RKO (cell line): ENCODE measurements around the gene RNF187.

ENCODE experiments used
- DNase-seq: peaks from one replicate; pipeline ENCODE4 v3.0.0-alpha.2; 2016; ENCODE audit warnings: low spot score

Gene RNF187

GRCh38 chr1:228511546-228512445 lies 24.6 kb downstream of the RNF187 start:
- no peak for DNase-seq

GRCh38 chr1:228512781-228513198 lies 25.6 kb downstream of the RNF187 start:
- DNase-seq = no peak

- no peak for DNase-seq
Observed at GRCh38 chr1:228513236-228513900, 26.2 kb downstream of the RNF187 start.

DNA sequence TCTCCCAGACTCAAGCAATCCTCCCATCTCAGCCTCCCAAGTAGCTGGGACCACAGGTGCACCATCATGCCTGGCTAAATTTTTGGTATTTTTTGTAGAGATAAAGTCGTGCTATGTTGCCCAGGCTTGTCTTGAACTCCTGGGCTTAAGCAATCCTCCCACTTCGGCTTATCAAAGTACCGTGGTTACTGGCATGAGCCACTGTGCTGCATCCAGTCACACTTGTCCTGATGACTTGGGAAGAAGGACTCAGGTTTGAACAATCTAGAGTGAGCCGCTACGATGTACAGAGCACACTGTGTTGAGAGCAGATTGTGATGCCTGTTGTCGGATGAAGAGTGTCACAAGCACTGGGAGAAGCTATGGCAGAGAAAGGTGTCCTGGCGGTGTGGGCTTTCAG lies 27.2 kb downstream of the RNF187 start:
- no peak for DNase-seq

DNA sequence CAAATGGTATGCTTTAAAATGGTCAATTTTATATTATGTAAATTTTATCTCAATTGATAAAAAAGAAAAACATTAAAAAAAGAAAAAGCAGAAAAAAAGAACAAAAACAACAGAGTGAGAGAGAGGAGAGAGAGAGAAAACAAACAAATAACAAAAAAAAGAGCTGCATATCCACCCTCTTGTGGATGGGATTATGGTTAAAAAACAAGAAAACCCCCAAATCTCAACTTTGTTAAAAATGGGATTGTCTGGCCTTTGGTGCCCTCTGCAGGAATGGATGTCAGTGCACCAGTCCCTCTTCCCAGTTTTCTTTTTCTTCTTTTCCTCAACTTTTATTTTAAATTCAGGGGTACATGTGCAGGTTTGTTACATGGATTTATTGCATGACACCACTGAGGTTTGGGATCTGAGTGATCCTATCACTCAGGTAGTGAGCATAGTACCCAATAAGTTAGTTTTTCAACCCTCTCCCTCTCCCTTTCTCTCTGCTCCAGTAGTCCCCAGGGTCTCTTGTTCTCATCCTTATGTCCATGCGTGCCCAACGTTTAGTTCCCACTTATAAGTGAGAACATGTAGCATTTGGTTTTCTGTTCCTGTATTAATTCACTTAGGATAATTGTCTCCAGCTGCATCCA lies 28.1 kb downstream of the RNF187 start:
- DNase-seq = peak; percentile 62

GRCh38 chr1:228517655-228518054 lies 30.5 kb downstream of the RNF187 start:
- no peak for DNase-seq

- DNase-seq = no peak
Observed at GRCh38 chr1:228527596-228527995, 40.4 kb downstream of the RNF187 start.

GRCh38 chr1:228528612-228529011 lies 41.4 kb downstream of the RNF187 start:
- DNase-seq = no peak

DNA sequence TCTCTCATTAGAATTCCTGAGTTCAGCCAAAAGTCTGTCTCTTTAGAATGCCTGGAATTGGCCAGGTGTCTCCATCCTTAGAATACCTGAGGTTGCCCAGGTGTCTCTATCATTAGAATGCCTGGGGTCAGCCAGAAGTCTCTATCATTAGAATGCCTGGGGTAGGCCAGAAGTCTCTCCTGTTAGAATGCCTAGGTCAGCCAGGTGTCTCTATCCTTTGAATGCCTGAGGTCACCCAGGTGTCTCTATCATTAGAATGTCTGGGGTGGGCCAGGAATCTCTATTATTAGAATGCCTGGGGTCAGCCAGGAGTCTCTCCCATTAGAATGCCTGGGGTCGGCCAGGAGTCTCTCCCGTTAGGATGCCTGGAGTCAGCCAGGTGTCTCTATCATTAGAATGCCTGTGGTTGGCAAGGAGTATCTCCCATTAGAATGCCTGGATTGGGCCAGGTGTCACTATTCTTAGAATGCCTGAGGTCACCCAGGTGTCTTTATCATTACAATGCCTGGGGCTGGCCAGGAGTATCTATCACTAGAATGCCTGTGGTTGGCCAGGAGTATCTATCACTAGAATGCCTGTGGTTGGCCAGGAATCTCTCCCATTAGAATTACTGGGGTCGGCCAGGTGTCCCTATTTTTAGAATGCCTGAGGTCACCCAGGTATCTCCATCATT lies 43.0 kb downstream of the RNF187 start:
- DNase-seq = no peak

GRCh38 chr1:228530951-228531731 lies 44.0 kb downstream of the RNF187 start:
- no peak for DNase-seq

DNA sequence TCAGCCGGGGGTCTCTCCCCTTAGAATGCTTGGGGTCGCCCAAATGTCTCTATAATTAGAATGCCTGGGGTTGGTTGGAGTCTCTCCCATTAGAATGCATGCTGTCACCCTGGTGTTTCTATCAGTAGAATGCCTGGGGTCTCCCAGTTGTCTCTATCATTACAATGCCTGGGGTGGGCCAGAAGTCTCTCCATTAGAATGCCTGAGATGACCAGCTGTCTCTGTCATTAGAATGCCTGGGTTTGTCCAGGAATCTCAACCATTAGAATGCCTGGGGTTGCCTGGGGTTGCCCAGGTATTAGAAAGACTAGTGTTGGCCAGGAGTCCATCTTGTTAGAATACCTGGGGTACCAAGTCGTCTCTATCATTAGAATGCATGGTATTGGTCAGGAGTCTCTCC lies 51.6 kb downstream of the RNF187 start:
- no peak for DNase-seq

DNA sequence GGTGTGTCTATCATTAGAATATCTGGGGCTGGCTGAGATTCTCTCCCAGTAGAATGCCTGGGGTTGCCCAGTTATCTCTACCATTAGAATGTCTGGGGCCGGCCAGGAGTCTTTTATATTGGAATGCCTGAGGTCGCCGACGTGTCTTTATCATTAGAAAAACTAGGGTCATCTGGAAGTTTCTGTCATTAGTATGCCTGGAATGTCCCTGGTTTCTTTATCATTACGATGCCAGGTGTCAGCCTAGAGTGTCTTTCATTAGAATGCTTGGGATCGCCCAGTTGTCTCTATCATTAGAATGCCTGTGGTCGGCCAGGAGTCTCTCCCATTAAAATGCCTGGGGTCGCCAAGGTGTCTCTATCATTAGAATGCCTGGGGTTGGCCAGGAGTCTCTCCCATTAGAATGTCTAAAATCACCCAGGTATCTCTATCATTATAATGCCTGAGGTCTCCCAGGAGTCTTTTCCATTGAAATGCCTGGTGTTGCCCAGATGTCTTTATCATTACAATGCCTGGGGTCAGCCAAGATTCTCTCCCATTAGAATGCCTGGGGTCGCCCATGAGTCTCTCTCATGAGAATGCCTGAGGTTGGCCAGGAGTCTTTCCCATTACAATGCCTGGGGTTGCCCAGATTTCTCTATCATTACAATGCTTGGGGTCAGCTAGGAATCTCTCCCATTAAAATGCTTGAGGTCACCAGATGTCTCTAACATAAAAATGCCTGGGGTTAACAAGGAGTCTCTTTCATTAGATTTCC lies 53.2 kb downstream of the RNF187 start:
- DNase-seq = no peak

DNA sequence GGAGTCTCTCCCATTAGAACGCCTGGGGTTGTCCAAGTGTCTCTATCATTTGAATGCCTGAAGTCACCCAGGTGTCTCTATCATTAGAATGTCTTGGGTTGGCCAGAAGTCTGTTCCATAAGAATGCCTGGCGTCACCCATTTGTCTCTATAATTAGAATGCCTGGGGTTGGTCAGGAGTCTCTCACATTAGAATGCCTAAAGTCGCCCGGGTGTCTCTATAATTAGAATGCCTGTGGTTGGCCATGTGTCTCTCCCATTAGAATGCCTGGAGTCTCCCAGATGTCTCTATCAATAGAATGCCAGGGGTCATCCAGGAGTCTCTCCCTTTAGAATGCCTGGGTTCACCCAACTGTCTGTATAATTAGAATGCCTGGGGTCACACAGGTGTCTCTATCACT lies 54.5 kb downstream of the RNF187 start:
- no peak for DNase-seq

DNA sequence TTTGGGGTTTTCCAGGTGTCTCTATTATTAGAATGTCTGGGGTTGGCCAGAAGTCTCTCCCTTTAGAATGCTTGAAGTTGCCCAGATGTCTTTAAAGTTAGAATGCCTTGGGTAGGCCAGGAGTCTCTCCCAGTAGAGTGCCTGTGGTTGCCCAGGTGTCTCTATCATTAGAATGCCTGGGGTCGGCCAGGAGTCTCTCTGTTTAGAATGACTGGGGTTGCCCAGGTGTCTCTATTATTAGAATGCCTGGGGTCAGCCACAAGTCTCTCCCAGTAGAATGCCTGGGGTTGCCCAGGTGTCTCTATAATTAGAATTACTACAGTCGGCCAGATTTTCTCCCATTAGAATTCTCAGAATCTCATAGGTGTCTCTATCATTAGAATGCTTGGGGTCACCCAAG lies 55.2 kb downstream of the RNF187 start:
- no peak for DNase-seq

- DNase-seq = no peak
Observed at GRCh38 chr1:228542981-228543380, 55.8 kb downstream of the RNF187 start.

DNA sequence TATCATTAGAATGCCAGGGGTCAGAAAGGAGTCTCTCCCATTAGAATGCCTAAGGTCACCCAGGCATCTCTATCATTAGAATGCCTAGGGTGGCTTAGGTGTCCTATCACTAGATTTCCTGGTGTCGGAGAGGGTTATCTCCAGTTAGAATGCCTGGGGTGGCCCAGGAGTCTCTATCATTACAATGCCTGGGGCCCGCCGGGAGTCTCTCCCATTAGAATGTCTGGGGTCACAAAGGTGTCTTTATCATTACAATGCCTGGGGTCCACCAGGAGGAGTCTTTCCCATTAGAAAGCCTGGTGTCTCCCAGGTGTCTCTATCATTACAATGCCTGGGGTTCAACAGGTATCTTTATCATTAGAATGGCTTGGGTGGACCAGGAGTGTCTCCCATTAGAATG lies 56.2 kb downstream of the RNF187 start:
- DNase-seq = no peak

DNA sequence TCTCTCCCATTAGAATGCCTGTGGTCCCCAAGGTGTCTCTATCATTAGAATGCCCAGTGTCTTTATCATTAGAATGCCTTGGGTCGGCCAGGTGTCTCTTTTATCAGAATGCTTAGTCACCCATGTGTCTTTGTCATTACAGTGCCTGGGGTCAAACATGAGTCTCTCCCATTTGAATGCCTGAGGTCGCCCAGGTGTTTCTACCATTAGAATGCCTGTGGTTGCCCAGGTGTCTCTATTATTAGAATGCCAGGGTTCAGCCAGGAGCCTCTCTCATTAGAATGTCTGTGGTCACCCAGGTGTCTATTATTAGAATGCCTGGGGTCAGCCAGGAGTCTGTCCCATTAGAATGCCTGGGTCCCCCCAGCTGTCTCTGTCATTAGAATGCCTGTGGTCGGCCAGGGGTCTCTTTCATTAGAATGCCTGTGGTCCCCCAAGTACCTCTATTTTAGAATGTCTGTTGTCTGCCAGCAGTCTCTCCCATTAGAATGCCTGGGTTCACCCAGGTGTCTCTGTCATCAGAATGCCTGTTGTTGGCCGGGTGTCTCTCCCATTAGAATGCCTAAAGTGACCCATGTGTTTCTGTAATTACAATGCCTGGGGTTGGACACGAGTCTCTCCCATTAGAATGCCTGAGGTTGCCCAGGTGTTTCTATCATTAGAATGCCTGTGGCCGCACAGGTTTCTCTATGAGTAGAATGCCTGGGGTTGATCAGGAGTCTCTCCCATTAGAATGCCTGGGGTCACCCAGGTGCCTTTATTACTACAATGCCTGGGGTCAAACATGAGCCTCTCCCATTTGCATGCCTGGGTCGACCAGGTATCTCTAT lies 57.1 kb downstream of the RNF187 start:
- DNase-seq = no peak

DNA sequence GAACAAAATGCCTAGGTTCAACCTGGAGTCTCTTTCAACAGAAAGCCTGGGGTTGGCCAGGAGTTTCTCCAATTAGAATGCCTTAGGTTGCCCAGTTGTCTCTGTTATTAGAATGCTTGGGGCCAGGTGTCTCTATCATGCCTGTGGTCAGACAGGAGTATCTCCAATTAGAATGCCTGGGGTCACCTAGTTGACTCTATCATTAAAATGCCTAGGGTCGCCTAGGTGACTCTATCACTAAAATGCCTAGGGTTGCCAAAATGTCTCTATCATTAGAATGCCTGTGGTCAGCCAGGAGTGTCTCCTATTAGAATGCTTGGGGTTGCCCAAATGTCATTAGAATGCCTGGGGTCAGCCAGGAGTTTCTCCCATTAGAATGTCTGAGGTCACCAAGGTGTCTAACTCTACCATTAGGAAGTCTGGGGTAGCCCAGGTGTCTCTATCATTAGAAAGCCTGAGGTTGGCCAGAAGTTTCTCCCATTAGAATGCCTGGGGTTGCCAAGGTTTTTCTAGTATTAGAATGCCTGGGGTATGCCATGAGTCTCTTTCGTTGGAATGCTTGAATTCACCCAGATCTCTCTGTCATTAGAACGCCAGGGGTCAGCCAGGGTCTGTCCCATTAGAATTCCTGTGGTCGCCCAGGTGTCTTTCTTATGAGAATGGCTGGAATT lies 57.9 kb downstream of the RNF187 start:
- DNase-seq = no peak
